ENCODE results near the gene HS2ST1.

DNA sequence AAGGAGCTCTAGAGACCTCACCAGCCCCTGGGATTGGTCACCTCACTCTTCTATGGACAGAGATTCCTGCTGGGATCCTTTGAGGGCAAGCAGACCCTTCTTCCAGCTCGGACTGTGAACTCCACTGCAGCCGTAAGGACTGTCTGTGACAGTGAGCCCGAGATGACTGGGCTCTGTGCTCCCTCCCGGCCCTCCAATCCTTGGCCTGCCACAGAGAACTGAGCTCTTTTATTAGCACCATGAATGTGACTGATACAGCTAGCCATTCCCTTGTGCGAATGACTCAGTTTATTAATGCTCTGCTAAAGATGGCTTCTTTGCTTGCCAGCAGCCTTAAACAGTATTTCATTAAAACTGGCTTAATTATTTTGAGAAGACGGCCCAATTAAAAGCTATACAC is 219.6 kb downstream of the HS2ST1 start:
- TF ChIP-seq CTCF (optimal IDR thresholded peaks at IDR 0.05 in 1 of 3, IDR thresholded peaks at IDR 0.05 in 1 of 3, conservative IDR thresholded peaks at IDR 0.05 in 1 of 3; ENCODE audit: extremely low read depth in 1 of 3, insufficient read depth in 2 of 3, low read length in 3 of 3) (no peak), EZH2 (IDR thresholded peaks at IDR 0.05; ENCODE audit: low read length) (no peak)

All from keratinocyte (primary cell).